Subcutaneous abdominal adipose tissue (tissue), 5 donors: ENCODE measurements around the gene CSTA.

Source experiments
- H3K27ac ChIP-seq: one replicate; pipeline ENCODE4 v1.7.0; 2013; ENCODE audit warnings: low read depth, mild to moderate bottlenecking, inconsistent platforms, low read length, moderate library complexity
- H3K27me3 ChIP-seq, 5 donors: one replicate each; pipeline ENCODE4 v1.7.0; 2013; ENCODE audit warnings: low read length in 5 of 5, inconsistent platforms in 1 of 5; ENCODE audit not compliant: control insufficient read depth in 5 of 5, insufficient read depth in 4 of 5
- H3K36me3 ChIP-seq, 5 donors: one replicate each; pipeline ENCODE4 v1.7.0; 2013; ENCODE audit warnings: low read length in 5 of 5; ENCODE audit not compliant: control insufficient read depth in 5 of 5, insufficient read depth in 5 of 5
- H3K4me1 ChIP-seq, 5 donors: one replicate each; pipeline ENCODE4 v1.7.0; 2013; ENCODE audit warnings: low read length in 5 of 5, mild to moderate bottlenecking in 3 of 5, moderate library complexity in 1 of 5; ENCODE audit not compliant: control insufficient read depth in 5 of 5, insufficient read depth in 5 of 5
- H3K4me3 ChIP-seq, 5 donors: one replicate each; pipeline ENCODE4 v1.7.0; 2013; ENCODE audit warnings: low read length in 5 of 5, low read depth in 1 of 5
- H3K9ac ChIP-seq, 5 donors: one replicate each; pipeline ENCODE4 v1.7.0; 2013; ENCODE audit warnings: low read length in 5 of 5, mild to moderate bottlenecking in 4 of 5, moderate library complexity in 3 of 5
- H3K9me3 ChIP-seq, 5 donors: one replicate each; pipeline ENCODE4 v1.7.0; 2013; ENCODE audit warnings: low read length in 5 of 5; ENCODE audit not compliant: control insufficient read depth in 5 of 5
- donor health status: healthy.
- donor health status: healthy.
- donor health status: healthy.
- donor health status: healthy.
- donor health status: healthy.

CSTA gene

GRCh38 chr3:122301063-122301462 lies 24.0 kb upstream of the CSTA start:
- Histone ChIP-seq H3K9ac (no peak overlapping the region), H3K27me3 (no peaks in the 10 kb centered on the region), H3K27ac (no peak overlapping the region), H3K4me1 (peaks cover 0 to 10% (median under 1%) of the 10 kb centered on the region in 5 donors), H3K36me3 (no peaks in the 10 kb centered on the region), H3K9me3 (peaks cover 0 to 3% (median 0%) of the 10 kb centered on the region in 5 donors), H3K4me3 (no peak overlapping the region)

DNA sequence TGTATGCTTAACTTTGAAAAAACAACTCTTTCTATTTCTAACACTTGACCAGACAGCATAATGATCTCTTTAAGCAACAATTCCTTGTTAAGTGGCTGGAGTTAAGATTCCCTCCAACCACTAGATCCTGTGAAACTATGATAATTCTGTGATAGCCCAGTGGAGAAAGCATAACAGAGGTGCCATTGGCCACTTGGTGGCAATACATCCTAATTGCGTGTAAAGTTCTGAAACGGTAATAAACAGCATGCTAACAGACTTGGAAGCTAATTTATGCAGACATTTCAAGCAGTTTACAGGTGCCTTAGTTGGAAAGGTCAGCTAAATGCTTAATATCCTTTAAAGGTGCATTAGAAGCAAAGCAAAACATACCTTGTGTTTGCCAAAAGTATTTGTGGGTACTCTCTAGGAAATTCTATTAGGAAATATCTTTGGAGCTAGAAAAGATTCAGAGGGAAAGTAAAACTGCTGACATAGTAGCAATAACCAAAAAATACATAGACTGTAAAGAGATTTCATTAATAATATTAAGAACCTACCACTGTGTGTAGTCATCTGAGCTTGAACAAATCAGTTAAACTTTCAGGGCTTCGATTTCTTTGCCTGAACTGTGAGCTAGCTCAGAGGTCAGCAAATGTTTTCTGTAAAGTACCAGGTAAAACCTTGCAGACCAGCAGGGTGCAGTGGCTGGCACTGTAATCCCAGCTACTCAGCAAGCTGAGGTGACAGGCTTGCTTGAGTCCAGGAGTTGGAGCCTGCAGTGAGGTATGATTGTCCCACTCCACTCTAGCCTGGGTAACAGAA lies 19.0 kb upstream of the CSTA start:
- no peaks in the 10 kb centered on the region for H3K36me3 ChIP-seq
- no peaks in the 10 kb centered on the region for H3K27me3 ChIP-seq
- no peak overlapping the region for H3K9ac ChIP-seq
- H3K4me3 ChIP-seq, result no peak overlapping the region
- H3K27ac ChIP-seq, result no peak overlapping the region
- H3K4me1 ChIP-seq, result peaks cover 0 to 3% (median 0%) of the 10 kb centered on the region in 5 donors
- no peaks in the 10 kb centered on the region for H3K9me3 ChIP-seq

GRCh38 chr3:122306622-122306953 lies 18.5 kb upstream of the CSTA start:
- no peaks in the 10 kb centered on the region for H3K9me3 ChIP-seq
- H3K9ac ChIP-seq, result no peak overlapping the region
- no peak overlapping the region for H3K4me3 ChIP-seq
- H3K4me1 ChIP-seq, result peaks cover 0 to 3% (median 0%) of the 10 kb centered on the region in 5 donors
- no peak overlapping the region for H3K27ac ChIP-seq
- no peaks in the 10 kb centered on the region for H3K36me3 ChIP-seq
- no peaks in the 10 kb centered on the region for H3K27me3 ChIP-seq

- H3K4me1 ChIP-seq, result peaks cover 0 to 3% (median 0%) of the 10 kb centered on the region in 5 donors
- H3K4me3 ChIP-seq, result no peak overlapping the region
- H3K27ac ChIP-seq, result no peak overlapping the region
- no peak overlapping the region for H3K9ac ChIP-seq
- H3K27me3 ChIP-seq, result no peaks in the 10 kb centered on the region
- no peaks in the 10 kb centered on the region for H3K9me3 ChIP-seq
- H3K36me3 ChIP-seq, result no peaks in the 10 kb centered on the region
Measured at GRCh38 chr3:122307094-122307687, 17.9 kb upstream of the CSTA start.

GRCh38 chr3:122307976-122308375 lies 17.1 kb upstream of the CSTA start:
- Histone ChIP-seq H3K27me3 (no peaks in the 10 kb centered on the region), H3K4me3 (no peak overlapping the region), H3K27ac (no peak overlapping the region), H3K9ac (no peak overlapping the region), H3K9me3 (no peaks in the 10 kb centered on the region), H3K4me1 (peaks cover 0 to 3% (median 0%) of the 10 kb centered on the region in 5 donors), H3K36me3 (no peaks in the 10 kb centered on the region)

DNA sequence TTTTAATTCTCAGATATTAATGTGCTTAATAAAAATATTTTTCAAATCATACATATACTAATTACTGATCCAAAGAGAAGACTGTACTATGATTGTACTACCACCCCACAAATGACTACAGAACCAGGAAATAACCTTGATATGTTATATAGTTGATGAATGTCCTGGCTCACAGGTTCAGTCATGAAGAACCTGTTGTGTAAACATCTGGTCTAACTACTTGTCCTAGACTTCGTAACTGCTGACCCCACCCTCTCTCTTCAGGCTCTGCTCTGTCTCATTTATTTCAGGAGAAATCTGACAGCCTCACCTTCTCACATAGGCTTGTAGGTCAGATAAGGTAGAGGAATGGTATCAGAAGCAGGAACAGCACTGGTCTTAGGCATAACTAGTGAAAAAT lies 14.7 kb upstream of the CSTA start:
- Histone ChIP-seq H3K4me1 (peaks cover 0 to 4% (median 0%) of the 10 kb centered on the region in 5 donors), H3K27ac (no peak overlapping the region), H3K27me3 (no peaks in the 10 kb centered on the region), H3K9ac (no peak overlapping the region), H3K9me3 (no peaks in the 10 kb centered on the region), H3K36me3 (no peaks in the 10 kb centered on the region), H3K4me3 (no peak overlapping the region)

GRCh38 chr3:122312826-122313225 lies 12.2 kb upstream of the CSTA start:
- H3K9ac ChIP-seq, result no peak overlapping the region
- H3K36me3 ChIP-seq, result no peaks in the 10 kb centered on the region
- H3K27me3 ChIP-seq, result peaks cover 0 to 4% (median 0%) of the 10 kb centered on the region in 5 donors
- no peak overlapping the region for H3K4me3 ChIP-seq
- H3K27ac ChIP-seq, result no peak overlapping the region
- H3K4me1 ChIP-seq, result peaks cover 0 to 4% (median 0%) of the 10 kb centered on the region in 5 donors
- no peaks in the 10 kb centered on the region for H3K9me3 ChIP-seq

DNA sequence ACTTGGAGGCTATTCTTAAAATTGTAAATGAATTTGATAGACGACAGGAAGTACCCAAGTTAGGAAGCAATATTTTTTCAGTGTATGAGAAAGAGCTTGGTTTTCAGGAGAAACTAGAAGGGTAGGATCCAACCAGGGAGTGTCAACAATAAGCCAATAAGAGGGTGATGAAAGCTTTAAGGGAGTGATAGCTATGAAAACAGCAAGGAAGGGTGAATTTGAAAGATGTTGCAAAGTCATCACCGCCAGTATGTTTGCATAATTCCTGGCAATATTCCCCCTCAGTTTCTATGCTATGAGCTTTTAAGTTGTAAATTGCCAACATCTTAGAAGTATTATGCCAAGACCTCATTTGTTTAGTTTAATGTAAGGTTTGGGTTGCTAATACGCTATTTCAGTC lies 11.8 kb upstream of the CSTA start:
- Histone ChIP-seq H3K36me3 (no peaks in the 10 kb centered on the region), H3K9ac (no peak overlapping the region), H3K27ac (no peak overlapping the region), H3K9me3 (no peaks in the 10 kb centered on the region), H3K4me1 (peaks cover 0 to 4% (median 0%) of the 10 kb centered on the region in 5 donors), H3K4me3 (no peak overlapping the region), H3K27me3 (peaks cover 0 to 4% (median 0%) of the 10 kb centered on the region in 5 donors)

GRCh38 chr3:122314228-122314876 lies 10.7 kb upstream of the CSTA start:
- Histone ChIP-seq H3K36me3 (no peaks in the 10 kb centered on the region), H3K27ac (no peak overlapping the region), H3K27me3 (peaks cover 0 to 4% (median 0%) of the 10 kb centered on the region in 5 donors), H3K9ac (no peak overlapping the region), H3K9me3 (peaks cover 0 to 3% (median 0%) of the 10 kb centered on the region in 5 donors), H3K4me3 (no peak overlapping the region), H3K4me1 (peaks cover 0 to 4% (median 0%) of the 10 kb centered on the region in 5 donors)

GRCh38 chr3:122315619-122316018 lies 9.4 kb upstream of the CSTA start:
- H3K27ac ChIP-seq, result no peak overlapping the region
- H3K4me1 ChIP-seq, result peaks cover 0 to 4% (median 0%) of the 10 kb centered on the region in 5 donors
- H3K9me3 ChIP-seq, result peaks cover 0 to 7% (median 0%) of the 10 kb centered on the region in 5 donors
- no peak overlapping the region for H3K4me3 ChIP-seq
- peaks cover 0 to 4% (median 0%) of the 10 kb centered on the region in 5 donors for H3K27me3 ChIP-seq
- no peak overlapping the region for H3K9ac ChIP-seq
- H3K36me3 ChIP-seq, result no peaks in the 10 kb centered on the region
